Keratinocyte (primary cell): Measurements from ENCODE around the gene CYP4B1. TPM values are rescaled to one million over a fixed set of nuclear protein-coding genes. Genes with fewer than 3 reads are reported as not detected.
"Not testable (repeated sequence)": the region's sequence is repeated elsewhere in the genome, so short reads cannot be mapped to it uniquely, and the experiment has no call there.

Source experiments
- DNase-seq: peaks from one replicate; pipeline ENCODE4 v3.0.0-alpha.2; 2011; ENCODE audit warnings: low read depth, missing footprints, low spot score
- FAIRE-seq: peaks from 2 replicates; lab custom pipeline; 2011; peaks lifted over from hg19 to GRCh38; lab: Jason Lieb, UNC
- H2AFZ ChIP-seq: 2 replicates; pipeline ENCODE4 v1.6.0; 2012; ENCODE audit warnings: low read length, control low read depth, inconsistent platforms; ENCODE audit not compliant: control insufficient read depth
- H3K27ac ChIP-seq: 2 replicates; pipeline ENCODE4 v1.5.1; 2011; ENCODE audit warnings: low read length; ENCODE audit not compliant: control insufficient read depth, insufficient read depth
- H3K27me3 ChIP-seq: 3 replicates; pipeline ENCODE4 v1.6.0; 2011; ENCODE audit warnings: low read length; ENCODE audit not compliant: control insufficient read depth, insufficient read depth; ENCODE audit errors: extremely low read depth
- H3K36me3 ChIP-seq, 2 experiments: 2 replicates in 1 of 2; 3 replicates in 1 of 2; pipeline ENCODE4 v1.5.1; 2011; ENCODE audit warnings: low read length in 2 of 2, mild to moderate bottlenecking in 1 of 2; ENCODE audit not compliant: control insufficient read depth in 2 of 2, insufficient read depth in 2 of 2; ENCODE audit errors: extremely low read depth in 1 of 2
- H3K4me1 ChIP-seq: 3 replicates; pipeline ENCODE4 v1.5.1; 2011; ENCODE audit warnings: low read length; ENCODE audit not compliant: control insufficient read depth, insufficient read depth; ENCODE audit errors: extremely low read depth
- H3K4me2 ChIP-seq: 3 replicates; pipeline ENCODE4 v1.6.0; 2011; ENCODE audit warnings: low read depth, low read length; ENCODE audit not compliant: control insufficient read depth, insufficient read depth; ENCODE audit errors: extremely low read depth
- H3K4me3 ChIP-seq, 3 experiments: fragments of 200-600 bp in 1 of 3; sonication (generic) in 1 of 3; 2 replicates in 2 of 3; 3 replicates in 1 of 3; pipeline ENCODE4 v1.5.1; 2011 to 2016; ENCODE audit warnings: low read length in 3 of 3, mild to moderate bottlenecking in 3 of 3, control low read depth in 2 of 3, inconsistent platforms in 1 of 3, low read depth in 1 of 3, mixed read lengths in 1 of 3, mixed run types in 1 of 3, moderate library complexity in 1 of 3; ENCODE audit not compliant: control insufficient read depth in 2 of 3, insufficient read depth in 2 of 3; ENCODE audit errors: extremely low read depth in 1 of 3
- H3K79me2 ChIP-seq: 2 replicates; pipeline ENCODE4 v1.6.0; 2012; ENCODE audit warnings: low read length; ENCODE audit not compliant: control insufficient read depth, insufficient read depth
- H3K9ac ChIP-seq: 3 replicates; pipeline ENCODE4 v1.6.0; 2011; ENCODE audit warnings: low read length; ENCODE audit not compliant: control insufficient read depth, insufficient read depth; ENCODE audit errors: extremely low read depth
- H3K9me1 ChIP-seq: 3 replicates; pipeline ENCODE4 v1.6.0; 2011; ENCODE audit warnings: low read length; ENCODE audit not compliant: control insufficient read depth, insufficient read depth; ENCODE audit errors: extremely low read depth
- H3K9me3 ChIP-seq: 2 replicates; pipeline ENCODE4 v1.5.1; 2012; ENCODE audit warnings: low read depth, low read length; ENCODE audit not compliant: control insufficient read depth
- H4K20me1 ChIP-seq: 3 replicates; pipeline ENCODE4 v1.6.0; 2011; ENCODE audit warnings: low read length; ENCODE audit not compliant: control insufficient read depth, insufficient read depth; ENCODE audit errors: extremely low read depth
- CTCF ChIP-seq, 3 experiments: IDR thresholded peaks in 1 of 3; conservative IDR thresholded peaks in 1 of 3; optimal IDR thresholded peaks in 1 of 3; 2 replicates in 2 of 3; 3 replicates in 1 of 3; pipeline versions ENCODE3 to v1.5.1; 2011; ENCODE audit warnings: low read length in 3 of 3, mild to moderate bottlenecking in 3 of 3, moderate library complexity in 2 of 3, control low read depth in 1 of 3, inconsistent platforms in 1 of 3; ENCODE audit not compliant: insufficient read depth in 2 of 3; ENCODE audit errors: extremely low read depth in 1 of 3
- EZH2 ChIP-seq: IDR thresholded peaks from one replicate; pipeline ENCODE4 v1.6.1; 2012; ENCODE audit warnings: inconsistent platforms, mild to moderate bottlenecking, low read length, moderate library complexity
- dilution Hi-C: fragments of 300-500 bp; cut with MboI; formaldehyde crosslinking; loops from one replicate; pipeline ENCODE4 v1.7.0; 2020; ENCODE audit warnings: low sequenced_read_pairs; ENCODE audit not compliant: extremely low pct_ligation_motif_present
- polyA plus RNA-seq, 5 experiments: library from polyadenylated mRNA; depleted of rRNA in 3 of 5; stranded (reverse) in 3 of 5; stranded (forward) in 1 of 5; unstranded in 1 of 5; fragments of >200 nt; gene quantifications; 1 replicate in 1 of 5; 2 replicates in 3 of 5; 3 replicates in 1 of 5; pipeline versions ENCODE4 v1.2.1 to v1.2.3, GENCODE V29; 2011 to 2012; ENCODE audit warnings: missing spikeins in 2 of 5, low read depth in 1 of 5, low replicate concordance in 1 of 5

CYP4B1 gene
- polyA plus RNA-seq, 1 donor (not counting 4 experiments of a cell fraction or from before 2014, with no cell fraction given) = 2.1 TPM

- H3K79me2 ChIP-seq, DNase-seq, H3K27me3 ChIP-seq, H3K9me1 ChIP-seq, H2AFZ ChIP-seq, H3K4me3 ChIP-seq, H3K4me1 ChIP-seq, H3K9ac ChIP-seq, FAIRE-seq, H3K4me2 ChIP-seq, H3K27ac ChIP-seq, dilution Hi-C loops, H4K20me1 ChIP-seq, H3K9me3 ChIP-seq, H3K36me3 ChIP-seq: not testable (repeated sequence)
These were observed 47.5 kb downstream of the CYP4B1 start for GRCh38 chr1:46846386-46846785.

GRCh38 chr1:46857660-46858065 lies 58.8 kb downstream of the CYP4B1 start:
- H3K9me1 ChIP-seq, H3K9me3 ChIP-seq, H3K79me2 ChIP-seq, H4K20me1 ChIP-seq, H3K36me3 ChIP-seq, H3K27me3 ChIP-seq, H3K4me3 ChIP-seq, H3K9ac ChIP-seq, dilution Hi-C loops, H3K27ac ChIP-seq: not testable (repeated sequence)
- FAIRE-seq (peak; percentile 100), DNase-seq (peak; percentile 9)
- Histone ChIP-seq H2AFZ (peak overlapping the region; percentile 5), H3K4me2 (peak overlapping the region; percentile 27), H3K4me1 (peaks cover 11% of the 10 kb centered on the region)

GRCh38 chr1:46862348-46862747 lies 63.5 kb downstream of the CYP4B1 start:
- no peak overlapping the region for H3K4me2 ChIP-seq
- no peak overlapping the region for H3K27ac ChIP-seq
- no peak overlapping the region for H2AFZ ChIP-seq
- no peaks in the 10 kb centered on the region for H3K27me3 ChIP-seq
- no peak for FAIRE-seq
- no peak for DNase-seq
- dilution Hi-C loops = no loop called here
- H3K4me1 ChIP-seq = peaks cover 9% of the 10 kb centered on the region
- no peaks in the 10 kb centered on the region for H3K9me3 ChIP-seq
- H3K79me2 ChIP-seq = no peaks in the 10 kb centered on the region
- no peak overlapping the region for H3K9ac ChIP-seq
- no peak overlapping the region for H3K4me3 ChIP-seq
- no peaks in the 10 kb centered on the region for H3K36me3 ChIP-seq
- no peak for TF ChIP-seq EZH2
- TF ChIP-seq CTCF (optimal IDR thresholded peaks at IDR 0.05 in 1 of 3, IDR thresholded peaks at IDR 0.05 in 1 of 3, conservative IDR thresholded peaks at IDR 0.05 in 1 of 3; ENCODE audit: extremely low read depth in 1 of 3, insufficient read depth in 2 of 3, low read length in 3 of 3) = no peak
- H3K9me1 ChIP-seq = no peaks in the 10 kb centered on the region
- no peaks in the 10 kb centered on the region for H4K20me1 ChIP-seq

Other genes starting within 250 kb of the CYP4B1 start
- gene KNCN, start 247.4 kb upstream of the CYP4B1 start, polyA plus RNA-seq = not detected in 3 replicates
- 45.1 to 59.9 TPM (median 55.7 TPM) in 3 replicates for gene MKNK1, start 194.8 kb upstream of the CYP4B1 start, polyA plus RNA-seq
- 15.8 to 25.6 TPM (median 18.4 TPM) in 3 replicates for gene MOB3C, start 182.2 kb upstream of the CYP4B1 start, polyA plus RNA-seq
- gene ATPAF1, start 130.7 kb upstream of the CYP4B1 start, polyA plus RNA-seq = 41.4 to 55.6 TPM (median 53.6 TPM) in 3 replicates
- gene TEX38, start 127.2 kb upstream of the CYP4B1 start, polyA plus RNA-seq = not detected in 3 replicates
- gene EFCAB14, start 79.9 kb upstream of the CYP4B1 start, polyA plus RNA-seq = 47.8 to 61.8 TPM (median 59.9 TPM) in 3 replicates
- gene CYP4A11, start 142.4 kb downstream of the CYP4B1 start, polyA plus RNA-seq = not detected in 3 replicates
- 0.93 to 1.2 TPM (median 1.00 TPM) in 3 replicates for gene CYP4X1, start 224.6 kb downstream of the CYP4B1 start, polyA plus RNA-seq